GM23248 (cell line): Measurements from ENCODE around the gene EFCAB3.

ENCODE experiments used
- EZH2 ChIP-seq: fragments of 200-600 bp; sonication (generic); IDR thresholded peaks from 2 replicates; pipeline ENCODE4 v1.6.1; 2018; ENCODE audit warnings: antibody characterized with exemption, mild to moderate bottlenecking; ENCODE audit not compliant: insufficient read depth, poor library complexity, severe bottlenecking
- EZH2phosphoT487 ChIP-seq: fragments of 200-600 bp; sonication (generic); IDR thresholded peaks from 2 replicates; pipeline ENCODE4 v1.6.1; 2018; ENCODE audit warnings: antibody characterized with exemption, moderate library complexity, mild to moderate bottlenecking, low read depth; ENCODE audit not compliant: insufficient read depth

DNA sequence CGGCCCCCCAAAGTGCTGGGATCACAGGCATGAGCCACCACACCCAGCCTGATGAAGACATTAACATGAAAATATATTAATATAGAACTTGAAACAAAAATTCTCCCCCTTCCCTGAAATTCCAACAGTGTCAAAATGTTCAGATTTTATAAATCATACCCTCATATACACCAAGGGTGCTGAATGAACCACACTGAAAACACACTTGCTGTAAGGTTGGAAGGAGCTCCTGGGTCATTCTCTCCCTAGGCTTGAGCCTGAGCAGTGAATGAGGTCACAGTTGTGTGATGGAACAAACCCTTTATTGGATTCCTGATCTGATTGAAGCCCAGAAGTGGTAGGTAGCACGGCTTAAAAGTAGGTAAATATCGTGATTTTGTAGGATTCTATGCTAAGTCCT lies at the start of gene EFCAB3:
- TF ChIP-seq EZH2 (no peak), EZH2phosphoT487 (no peak)
